Stimulated activated CD4-positive, alpha-beta T cell treated with anti-CD3 and anti-CD28 coated beads, Interleukin-15, amount 100 ng/mL, for 48 hours (primary cell): ENCODE data around the gene KRTCAP3.
"Not testable (repeated sequence)": the region's sequence is repeated elsewhere in the genome, so short reads cannot be mapped to it uniquely, and the experiment has no call there.

Experiments
- DNase-seq, 2 donors: peaks; one replicate each; pipeline ENCODE4 v3.0.0-alpha.2; 2020; ENCODE audit warnings: low read depth in 2 of 2

The KRTCAP3 gene, protein sequence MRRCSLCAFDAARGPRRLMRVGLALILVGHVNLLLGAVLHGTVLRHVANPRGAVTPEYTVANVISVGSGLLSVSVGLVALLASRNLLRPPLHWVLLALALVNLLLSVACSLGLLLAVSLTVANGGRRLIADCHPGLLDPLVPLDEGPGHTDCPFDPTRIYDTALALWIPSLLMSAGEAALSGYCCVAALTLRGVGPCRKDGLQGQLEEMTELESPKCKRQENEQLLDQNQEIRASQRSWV

DNA sequence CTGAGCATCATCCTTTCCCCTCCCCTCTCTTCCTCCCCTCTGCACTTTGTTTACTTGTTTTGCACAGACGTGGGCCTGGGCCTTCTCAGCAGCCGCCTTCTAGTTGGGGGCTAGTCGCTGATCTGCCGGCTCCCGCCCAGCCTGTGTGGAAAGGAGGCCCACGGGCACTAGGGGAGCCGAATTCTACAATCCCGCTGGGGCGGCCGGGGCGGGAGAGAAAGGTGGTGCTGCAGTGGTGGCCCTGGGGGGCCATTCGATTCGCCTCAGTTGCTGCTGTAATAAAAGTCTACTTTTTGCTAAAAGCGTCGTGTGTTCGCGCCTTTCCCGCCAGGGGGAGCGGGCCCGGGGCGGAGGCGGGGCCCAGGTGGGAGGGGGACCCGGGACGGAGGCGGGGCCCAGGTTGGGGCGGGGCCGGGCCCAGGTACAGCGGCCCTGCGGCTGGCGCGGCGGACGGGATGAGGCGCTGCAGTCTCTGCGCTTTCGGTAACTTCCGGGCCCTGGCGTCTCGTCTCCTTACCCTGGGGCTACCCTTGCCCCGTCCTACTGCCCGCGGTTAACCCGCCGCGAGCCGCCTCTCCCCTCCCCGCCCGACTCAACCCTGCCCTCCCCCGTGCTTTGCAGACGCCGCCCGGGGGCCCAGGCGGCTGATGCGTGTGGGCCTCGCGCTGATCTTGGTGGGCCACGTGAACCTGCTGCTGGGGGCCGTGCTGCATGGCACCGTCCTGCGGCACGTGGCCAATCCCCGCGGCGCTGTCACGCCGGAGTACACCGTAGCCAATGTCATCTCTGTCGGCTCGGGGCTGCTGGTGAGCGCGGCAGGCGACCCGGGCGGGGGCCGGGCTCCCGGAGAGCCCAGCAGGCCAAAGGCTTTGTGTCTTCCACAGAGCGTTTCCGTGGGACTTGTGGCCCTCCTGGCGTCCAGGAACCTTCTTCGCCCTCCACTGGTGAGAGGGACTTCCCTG lies at the start of gene KRTCAP3:
Gene KRTCAP3, plus strand, starts transcription at position 424 of the 962 bp plus-strand sequence. Its CDS starts 32 bp downstream, at position 456.
- DNase-seq = peak in 1 of 2 donors; percentile 18

DNA sequence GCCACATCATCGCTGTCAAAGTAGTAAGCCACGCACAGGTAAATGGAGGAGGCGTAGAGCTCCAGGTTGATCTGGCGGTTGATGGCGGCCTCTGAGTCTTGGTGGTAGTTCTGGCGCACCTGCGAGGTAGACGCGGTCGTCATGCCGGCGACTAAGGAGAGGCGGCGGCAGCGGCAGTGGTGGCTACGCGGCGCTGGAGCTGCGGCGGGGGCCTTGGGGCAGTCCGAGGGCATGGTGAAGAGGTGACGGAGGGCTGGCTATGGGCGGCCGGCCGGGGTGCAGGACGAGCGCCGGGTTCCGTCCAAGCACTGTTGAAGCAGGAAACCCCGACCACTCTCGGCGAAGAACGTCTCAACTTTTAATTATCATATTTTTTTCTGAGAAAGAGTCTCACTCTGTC lies 49.0 kb upstream of the KRTCAP3 start:
- DNase-seq = no peak

DNA sequence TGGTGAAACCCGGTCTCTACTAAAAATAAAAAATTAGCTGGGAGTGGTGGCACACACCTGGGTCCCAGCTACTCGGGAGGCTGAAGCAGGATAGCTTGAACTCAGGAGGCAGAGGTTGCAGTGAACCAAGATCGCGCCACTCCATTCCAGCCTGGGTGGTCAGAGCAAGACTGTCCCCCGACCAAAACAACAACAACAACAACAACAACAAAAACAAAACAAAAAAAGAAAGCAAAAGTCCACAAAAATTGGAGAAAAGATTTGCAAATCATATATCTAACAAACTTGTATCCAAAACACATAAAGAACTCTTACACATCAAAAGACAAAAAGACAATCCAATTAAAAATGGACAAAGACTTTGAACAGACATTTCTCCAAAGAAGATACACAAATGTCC lies 43.2 kb upstream of the KRTCAP3 start:
- DNase-seq = no peak

DNA sequence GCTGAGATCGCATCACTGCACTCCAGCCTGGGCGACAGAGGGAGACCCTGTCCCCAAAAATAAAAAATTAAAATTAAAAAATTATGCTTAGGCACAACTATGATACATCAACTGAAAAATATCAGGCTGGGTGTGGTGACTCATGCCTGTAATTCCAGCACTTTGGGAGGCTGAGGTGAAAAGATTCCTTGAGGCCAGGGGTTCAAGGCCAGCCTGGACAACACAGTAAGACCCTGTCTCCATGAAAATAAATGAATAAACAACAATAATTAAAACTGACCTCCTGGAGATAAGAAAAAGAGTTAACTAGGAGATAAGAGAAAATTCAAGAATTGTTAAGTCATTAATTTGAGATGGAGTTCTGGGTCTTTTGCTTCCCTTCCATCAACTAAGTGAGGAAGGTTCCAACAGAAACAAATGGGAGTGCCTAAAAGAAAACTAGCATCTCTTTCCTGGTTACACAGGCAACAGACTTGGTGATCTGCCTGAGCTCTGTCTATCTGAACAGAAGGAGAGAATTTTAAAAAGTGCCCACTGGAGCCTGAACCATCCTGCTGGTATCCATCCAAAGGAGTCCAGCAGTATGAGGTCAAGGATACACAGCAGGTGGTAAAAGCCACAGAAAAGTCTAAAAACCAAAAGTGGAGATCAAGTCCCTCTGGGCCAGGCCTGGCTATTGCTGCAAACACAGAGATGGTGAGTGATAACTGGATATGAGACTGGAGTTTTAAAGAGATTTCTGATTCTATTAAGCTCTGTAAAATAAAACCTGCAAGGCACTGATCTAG lies 41.6 kb upstream of the KRTCAP3 start:
- DNase-seq = no peak

DNA sequence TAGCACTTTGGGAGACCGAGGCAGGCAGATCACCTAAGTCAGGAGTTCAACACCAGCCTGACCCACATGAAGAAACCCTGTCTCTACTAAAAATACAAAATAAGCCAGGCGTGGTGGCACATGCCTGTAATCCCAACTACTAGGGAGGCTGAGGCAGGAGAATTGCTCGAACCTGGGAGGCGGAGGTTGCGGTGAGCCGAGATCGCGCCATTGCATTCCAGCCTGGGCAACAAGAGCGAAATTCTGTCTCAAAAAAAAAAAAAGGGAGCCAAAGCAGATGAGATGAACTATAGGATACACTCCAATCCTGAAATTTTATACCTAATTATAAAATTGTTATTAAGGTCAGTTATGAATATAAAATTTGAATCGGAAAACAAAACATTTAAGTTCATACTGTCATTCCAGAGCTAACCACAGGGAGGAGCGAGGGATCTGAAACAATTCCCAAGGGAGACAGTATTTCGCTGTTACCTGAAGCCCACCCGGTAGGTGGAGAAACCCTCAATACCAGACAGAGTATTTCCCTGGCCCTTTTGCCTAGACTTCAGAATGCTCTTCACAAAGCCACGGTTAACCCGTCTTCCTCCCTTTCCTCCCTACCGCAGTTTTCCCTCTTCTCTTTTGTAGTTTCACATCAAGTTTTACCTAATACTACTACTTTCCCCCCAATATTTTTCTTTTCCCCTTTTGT lies 34.2 kb upstream of the KRTCAP3 start:
- no peak for DNase-seq

DNA sequence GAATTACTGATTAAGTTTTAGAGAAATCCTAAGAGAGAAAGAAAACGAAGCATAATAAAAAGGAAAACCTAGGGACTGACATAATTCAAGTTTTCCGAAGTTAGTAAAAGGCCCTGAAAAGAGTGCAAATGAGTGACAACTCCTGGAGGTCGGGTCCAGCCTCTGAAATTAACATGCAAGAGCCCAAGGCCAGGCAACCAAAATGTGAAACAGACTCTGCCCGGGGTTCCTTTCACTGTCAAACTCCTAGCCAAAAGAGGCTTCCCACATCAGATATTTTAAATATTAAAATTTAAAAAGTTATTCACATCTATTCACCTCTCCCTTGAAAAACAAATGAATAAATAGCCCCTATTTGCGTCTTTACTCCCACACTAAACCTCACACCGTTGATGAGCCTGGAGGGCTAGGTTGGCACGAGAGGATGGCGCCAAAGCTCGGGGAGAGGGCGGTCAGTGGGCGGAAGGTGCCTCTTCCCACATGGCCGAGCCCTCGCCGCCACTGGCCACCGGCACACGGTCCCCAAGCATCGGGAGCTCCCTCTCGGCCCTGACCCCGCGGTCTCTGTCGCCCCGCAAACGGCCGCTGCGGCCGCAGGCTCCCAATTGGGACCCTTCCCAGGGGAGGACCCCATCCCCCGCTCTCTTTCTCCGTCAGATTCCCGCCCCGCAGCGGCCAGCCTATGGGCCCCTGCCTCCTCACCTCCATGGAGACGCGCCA lies 33.4 kb upstream of the KRTCAP3 start:
- DNase-seq = no peak

DNA sequence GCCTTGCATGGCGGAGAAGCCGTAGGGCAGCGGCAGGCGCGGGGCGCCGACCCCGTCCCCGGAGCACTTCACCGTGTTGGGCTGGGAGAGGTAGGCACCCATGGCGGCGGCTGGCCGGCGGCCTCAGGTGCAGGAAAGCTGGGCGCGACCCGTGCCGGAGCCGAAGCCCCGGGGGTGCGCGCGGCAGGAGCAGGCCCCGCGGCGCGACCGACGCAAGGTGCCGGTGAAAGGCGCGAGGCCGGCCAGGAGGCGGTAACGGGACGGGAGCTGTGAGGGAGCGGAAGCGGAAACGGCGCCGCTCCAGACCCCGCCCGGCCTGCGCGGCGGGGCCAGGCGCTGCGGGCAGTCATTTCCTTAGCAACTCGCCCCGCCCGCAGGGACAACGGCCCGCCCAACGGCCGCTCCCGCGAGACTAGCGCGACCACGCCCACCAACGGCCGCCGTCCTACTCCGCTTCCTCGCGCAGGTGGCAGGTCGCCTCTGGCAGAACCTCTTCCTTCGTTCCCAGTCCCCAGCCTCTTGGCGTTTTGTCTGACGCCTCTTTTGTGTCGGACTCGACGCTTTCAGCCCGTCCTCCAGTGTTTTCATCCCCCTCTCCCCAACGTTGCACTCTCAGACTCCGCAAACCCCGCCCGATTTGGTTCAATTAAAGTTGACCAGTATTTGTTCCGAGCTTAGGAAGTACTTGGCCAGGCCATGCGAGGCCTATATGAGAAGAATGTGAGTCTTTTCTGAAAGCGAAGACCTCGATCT lies 32.7 kb upstream of the KRTCAP3 start, which contains the start of gene PPM1G:
Gene PPM1G, minus strand, starts transcription at position 271 of the 753 bp plus-strand sequence. Its CDS starts 169 bp downstream, at position 102.
- peak; percentile 91 to 96 for DNase-seq

DNA sequence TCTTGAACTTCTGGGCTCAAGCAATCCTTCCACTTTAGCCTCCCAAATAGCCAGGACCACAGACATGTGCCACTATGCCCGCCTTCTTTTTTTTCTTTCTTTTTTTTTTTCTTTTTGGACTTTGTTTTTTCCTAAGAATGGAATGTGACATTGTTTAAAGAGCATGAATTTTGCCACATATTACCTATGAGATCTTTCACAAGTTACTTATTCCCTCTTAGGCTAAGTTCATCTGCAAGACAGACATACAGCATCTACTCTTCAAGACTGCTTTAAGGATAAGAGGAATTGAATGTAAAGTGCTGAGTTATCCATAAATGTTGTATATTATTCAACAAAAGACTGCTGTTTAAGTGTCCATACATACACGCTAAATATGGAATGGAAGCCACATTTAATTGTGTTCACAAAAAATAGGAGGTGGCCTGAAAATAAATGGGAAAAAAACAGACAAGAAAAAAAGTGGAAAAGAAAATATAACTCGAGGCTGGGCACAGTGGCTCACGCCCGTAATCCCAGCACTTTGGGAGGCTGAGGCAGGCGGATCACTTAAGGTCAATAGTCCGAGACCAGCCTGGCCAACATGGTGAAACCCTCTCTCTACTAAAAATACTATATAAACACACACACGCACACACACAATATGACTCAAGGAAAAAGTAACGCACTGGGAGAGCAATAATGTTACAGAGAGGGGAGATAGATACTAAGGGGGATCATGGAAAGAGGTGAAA lies 29.6 kb upstream of the KRTCAP3 start:
- DNase-seq = no peak

DNA sequence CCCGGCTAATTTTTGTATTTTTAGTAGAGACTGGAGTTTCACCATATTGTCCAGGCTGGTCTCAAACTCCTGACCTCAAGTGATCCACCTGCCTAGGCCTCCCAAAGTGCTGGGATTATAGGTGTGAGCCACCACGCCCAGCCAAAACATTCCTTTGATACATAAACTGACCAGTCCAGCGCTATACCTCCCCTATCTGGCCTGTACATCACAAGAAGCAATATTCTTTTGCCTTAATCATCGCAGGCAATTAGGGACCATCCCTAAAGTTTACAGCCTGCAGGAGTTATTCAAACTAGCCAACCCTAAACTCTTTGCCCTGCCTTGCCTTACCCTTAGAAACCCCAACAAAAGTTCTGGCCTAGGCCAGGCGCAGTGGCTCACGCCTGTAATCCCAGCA lies 26.0 kb upstream of the KRTCAP3 start:
- DNase-seq = no peak

DNA sequence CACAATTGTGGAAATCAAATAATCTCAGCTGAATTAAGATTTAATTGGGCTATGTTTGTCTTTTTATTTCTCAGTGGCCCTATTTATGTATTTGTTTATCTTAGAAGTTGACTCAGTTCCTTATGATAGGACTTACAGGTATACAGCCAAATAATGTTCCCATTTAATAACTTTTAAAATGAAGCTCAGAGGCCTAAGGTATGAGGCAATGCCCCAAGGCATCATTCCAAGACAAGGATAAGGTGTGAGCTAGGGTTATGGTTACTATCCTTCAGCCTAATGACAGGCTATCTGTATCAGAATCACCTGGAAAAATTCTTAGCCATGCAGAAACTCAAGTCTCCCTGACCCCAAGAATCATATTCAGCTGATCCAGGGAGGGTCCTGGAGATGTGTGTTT lies 21.2 kb upstream of the KRTCAP3 start:
- no peak for DNase-seq

DNA sequence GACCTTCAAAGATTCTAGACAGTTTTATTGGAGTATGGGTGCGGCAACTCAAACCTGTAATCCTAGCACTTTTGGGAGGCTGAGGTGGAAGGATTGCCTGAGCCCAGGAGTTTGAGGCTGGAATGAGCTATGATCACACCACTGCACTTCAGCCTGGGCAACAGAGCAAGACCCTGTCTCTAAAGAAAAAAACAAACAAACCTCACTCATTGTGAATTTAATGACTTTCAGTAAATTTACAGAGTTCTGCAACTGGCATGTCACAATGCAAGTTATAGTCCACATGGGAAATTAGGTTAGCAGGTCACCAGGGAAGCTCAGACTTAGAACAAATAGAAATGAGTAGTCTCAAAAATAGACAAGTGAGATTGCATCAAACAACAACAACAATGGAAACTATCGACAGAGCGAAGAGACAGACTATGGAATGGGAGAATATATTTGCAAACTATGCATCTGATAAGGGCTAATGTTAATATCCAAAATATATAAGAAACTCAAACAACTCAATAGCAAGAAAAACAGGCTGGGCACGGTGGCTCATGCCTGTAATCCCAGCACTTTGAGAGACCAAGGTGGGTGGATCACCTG lies 20.4 kb upstream of the KRTCAP3 start:
- DNase-seq = no peak

DNA sequence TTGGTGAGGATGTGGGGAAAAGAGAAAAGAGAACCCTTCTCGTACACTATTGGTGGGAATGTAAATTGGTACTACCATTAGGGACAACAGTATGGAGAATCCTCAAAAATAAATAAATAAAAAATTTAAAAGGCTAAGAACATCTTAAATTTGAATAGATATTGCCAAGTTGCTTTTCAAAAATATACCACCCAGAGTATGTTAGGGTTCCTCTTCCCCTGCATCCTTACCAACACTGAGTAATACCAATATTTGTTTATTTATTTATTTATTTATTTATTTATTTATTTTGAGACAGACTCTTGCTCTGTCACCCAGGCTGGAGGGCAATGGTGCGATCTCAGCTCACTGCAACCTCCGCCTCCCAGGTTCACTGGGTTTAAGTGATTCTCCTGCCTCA lies 19.2 kb upstream of the KRTCAP3 start:
- DNase-seq = no peak

DNA sequence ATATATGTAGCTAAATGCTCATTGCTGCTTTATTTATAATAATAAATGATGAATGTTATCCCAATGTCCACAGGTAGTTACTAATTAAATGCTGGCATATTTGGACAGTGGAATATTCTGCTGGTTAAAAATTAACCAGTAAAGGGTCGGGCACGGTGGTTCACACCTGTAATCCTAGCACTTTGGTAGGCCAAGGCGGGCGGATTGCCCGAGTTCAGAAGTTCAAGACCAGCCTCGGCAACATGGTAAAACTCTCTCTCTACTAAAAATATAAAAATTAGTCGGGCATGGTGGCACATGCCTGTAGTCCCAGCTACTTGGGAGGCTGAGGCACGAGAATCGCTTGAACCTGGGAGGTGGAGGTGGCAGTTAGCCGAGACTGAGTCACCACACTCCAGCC lies 17.1 kb upstream of the KRTCAP3 start:
- not testable (repeated sequence) for DNase-seq

DNA sequence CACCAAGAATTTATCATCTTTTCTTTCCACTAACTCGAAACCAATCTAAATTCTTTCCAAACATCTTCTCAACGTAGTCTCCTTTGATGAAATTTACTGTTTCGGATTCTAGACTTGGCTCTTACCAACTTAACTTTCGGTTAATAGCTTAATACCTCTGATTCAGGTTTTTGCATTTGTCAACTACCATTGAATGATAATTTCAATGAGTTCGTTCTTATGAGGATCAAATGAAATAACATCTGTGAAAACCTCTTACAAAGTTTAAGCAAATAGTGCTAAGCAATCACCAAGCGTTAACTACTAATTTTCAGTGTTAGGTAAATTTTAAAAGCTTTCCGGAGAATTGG lies 14.3 kb upstream of the KRTCAP3 start:
- no peak for DNase-seq

DNA sequence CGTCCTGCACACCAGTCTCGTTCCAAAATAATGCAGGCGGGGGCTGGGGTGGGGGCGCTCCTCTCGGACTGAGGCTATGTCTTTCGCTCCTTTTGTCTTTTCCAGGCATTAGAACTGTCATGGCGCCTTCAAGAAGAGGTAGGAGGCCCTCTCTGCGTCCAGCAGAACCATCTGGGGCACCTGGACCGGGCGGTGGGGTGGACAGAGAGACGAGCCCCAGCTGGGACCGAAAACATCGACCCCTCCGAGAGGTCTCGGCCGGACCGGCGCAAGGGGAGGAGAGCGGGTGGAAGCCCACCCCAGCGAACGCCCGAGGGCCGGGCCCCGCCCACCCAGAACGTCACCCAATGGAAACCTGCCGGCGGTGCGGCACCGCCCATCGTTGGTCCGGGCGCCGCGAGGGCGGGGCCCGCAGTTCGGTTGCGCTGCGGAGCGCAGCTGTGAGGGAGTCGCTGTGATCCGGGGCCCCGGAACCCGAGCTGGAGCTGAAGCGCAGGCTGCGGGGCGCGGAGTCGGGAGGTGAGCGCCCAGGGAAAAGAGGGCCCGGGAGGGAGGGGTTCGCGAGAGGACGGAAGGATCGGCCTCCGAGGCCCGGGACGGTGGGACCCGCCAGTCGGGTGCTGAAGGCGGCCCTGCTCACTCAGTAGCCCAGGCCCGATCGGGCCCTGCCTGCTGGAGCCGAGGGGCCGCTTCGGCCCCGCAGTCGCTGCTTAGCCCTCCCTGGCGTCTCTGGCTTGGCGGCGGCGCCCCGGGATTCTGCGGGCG lies 13.8 kb upstream of the KRTCAP3 start, which contains the start of gene NRBP1:
Gene NRBP1, plus strand, starts transcription at position 419 of the 765 bp plus-strand sequence. CDS start 4,643 bp downstream, outside the sequence.
- DNase-seq = peak; percentile 78 to 93

DNA sequence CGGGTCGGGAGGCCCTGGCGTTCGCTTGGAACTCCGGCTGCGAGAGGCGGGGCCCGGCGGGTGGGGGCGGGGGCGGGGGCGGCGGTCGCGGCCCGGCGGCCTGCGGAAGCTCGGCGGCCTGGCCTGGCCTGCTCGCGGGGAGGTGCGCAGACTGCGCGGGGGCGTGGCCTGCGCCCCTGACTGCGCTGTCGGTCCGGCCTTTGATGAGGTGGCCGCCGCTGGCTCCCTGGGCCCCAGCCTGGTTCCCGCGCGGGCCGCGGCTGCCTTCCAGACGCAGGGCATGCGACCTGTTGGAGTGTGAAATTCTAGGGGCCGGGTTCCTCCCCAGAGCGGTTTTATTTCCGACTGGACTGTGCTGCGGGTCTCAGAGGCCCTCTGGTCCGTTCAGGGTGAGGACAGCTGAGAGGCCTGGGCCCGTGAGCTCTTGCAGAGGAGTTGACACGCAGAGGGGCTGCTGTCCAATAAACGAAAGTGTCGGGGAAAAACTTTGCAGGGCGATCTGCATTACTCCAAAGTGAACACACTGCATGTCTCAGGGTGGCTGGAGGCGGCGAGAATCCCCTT lies 13.1 kb upstream of the KRTCAP3 start:
- DNase-seq = peak; percentile 50 to 61

DNA sequence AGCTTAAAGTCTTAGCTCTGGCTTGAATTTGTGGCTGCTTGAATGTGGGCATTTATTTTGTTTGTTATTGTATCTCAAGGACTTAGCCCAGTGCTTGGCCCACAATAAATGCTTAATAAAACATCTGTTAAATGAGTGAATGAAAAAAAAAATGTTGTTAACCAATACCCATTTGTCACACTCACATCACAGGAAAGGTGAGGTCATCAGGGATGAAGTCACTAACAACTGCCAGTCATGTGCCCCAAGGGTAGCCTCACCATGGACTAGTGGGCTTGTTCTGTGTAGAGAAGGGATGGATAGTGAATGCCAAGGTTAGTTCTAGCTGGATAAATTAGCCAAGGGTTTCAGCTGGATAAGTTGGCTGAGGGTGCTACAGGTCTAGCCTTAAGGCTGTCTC lies 10.8 kb upstream of the KRTCAP3 start:
- DNase-seq = no peak

DNA sequence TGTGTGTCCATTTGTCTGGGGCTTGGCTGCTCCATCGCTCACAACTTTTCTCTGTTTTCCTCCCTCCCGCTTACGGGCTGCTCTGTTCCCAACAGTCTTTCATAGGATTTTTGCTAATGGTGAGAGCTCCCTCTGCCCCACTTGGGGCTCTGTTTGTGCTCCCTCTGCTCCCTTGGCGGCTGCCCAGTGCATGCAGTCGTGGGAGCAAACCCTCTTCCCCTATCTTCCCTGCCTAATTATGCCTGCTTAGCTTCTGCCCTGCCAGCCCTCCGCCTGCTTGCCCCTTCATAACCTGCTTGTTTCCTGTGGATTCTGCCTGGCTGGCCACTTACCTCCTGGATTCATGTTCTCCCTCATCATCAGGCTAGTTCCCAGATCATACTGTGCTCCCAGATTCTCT lies 6.6 kb upstream of the KRTCAP3 start:
- no peak for DNase-seq
